ENCODE results near the gene AMPD1.

AMPD1 gene

GRCh38 chr1:114737314-114737849 lies 42.0 kb upstream of the AMPD1 start:
- Histone ChIP-seq H3K36me3 (ENCODE audit: low read length) (peaks cover 87% of the 10 kb centered on the region), H4K20me1 (ENCODE audit: low read depth, low read length) (peaks cover 45% of the 10 kb centered on the region), H3K4me2 (ENCODE audit: low read depth, low read length, poor library complexity, severe bottlenecking) (no peak overlapping the region), H3K9me2 (replicated peaks; ENCODE audit: insufficient read depth, low read length) (no peaks in the 10 kb centered on the region), H3K27me3 (ENCODE audit: low read length) (no peaks in the 10 kb centered on the region), H3K27ac (ENCODE audit: low read depth, low read length) (no peak overlapping the region), H2AFZ (ENCODE audit: low read depth, low read length, severe bottlenecking) (no peak overlapping the region), H3K9me3 (ENCODE audit: insufficient read depth, low read length) (no peaks in the 10 kb centered on the region), H3F3A (ENCODE audit: insufficient read depth) (0 out of 2 replicates have a peak, but pooled peaks cover 8% of the 10 kb centered on the region), H3K4me3 (ENCODE audit: insufficient read depth, low read length, poor library complexity, severe bottlenecking) (no peak overlapping the region), H3K9ac (ENCODE audit: low read length) (no peak overlapping the region), H3K79me2 (ENCODE audit: insufficient read depth, low read length) (peaks cover 52% of the 10 kb centered on the region)
- TF ChIP-seq CTCF (IDR thresholded peaks at IDR 0.05; ENCODE audit: insufficient read depth, low read length, poor library complexity, severe bottlenecking), result no peak

DNA sequence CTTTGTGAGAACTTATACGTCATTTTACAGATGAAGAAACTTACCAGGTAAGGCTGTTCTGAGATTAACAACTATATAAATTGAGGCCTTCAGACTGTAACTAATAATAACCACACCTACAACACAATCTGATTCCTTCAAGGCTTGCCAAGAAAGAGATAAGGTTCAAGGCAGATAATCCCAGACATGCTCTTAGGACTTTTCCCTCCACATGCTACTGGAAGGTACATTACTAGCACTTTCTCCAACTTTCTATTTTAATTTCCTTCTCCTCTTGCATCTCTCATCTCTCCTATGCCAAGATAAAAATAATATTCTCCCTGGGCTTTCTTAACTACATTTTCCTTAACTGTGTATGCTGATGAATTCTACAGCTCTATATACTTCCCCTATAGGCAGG lies 40.1 kb upstream of the AMPD1 start:
- H3K9ac ChIP-seq (ENCODE audit: low read length), result no peak overlapping the region
- peaks cover 33% of the 10 kb centered on the region for H3K79me2 ChIP-seq (ENCODE audit: insufficient read depth, low read length)
- H2AFZ ChIP-seq (ENCODE audit: low read depth, low read length, severe bottlenecking), result no peak overlapping the region
- no peak overlapping the region for H3K4me2 ChIP-seq (ENCODE audit: low read depth, low read length, poor library complexity, severe bottlenecking)
- H3K36me3 ChIP-seq (ENCODE audit: low read length), result peaks cover 86% of the 10 kb centered on the region
- H3K4me3 ChIP-seq (ENCODE audit: insufficient read depth, low read length, poor library complexity, severe bottlenecking), result no peak overlapping the region
- H3F3A ChIP-seq (ENCODE audit: insufficient read depth), result 0 out of 2 replicates have a peak, but pooled peaks cover 8% of the 10 kb centered on the region
- H3K9me3 ChIP-seq (ENCODE audit: insufficient read depth, low read length), result no peaks in the 10 kb centered on the region
- peaks cover 28% of the 10 kb centered on the region for H4K20me1 ChIP-seq (ENCODE audit: low read depth, low read length)
- no peak for TF ChIP-seq EZH2phosphoT487 (conservative IDR thresholded peaks at IDR 0.05; ENCODE audit: low read length)
- TF ChIP-seq CTCF (IDR thresholded peaks at IDR 0.05; ENCODE audit: insufficient read depth, low read length, poor library complexity, severe bottlenecking), result no peak
- no peaks in the 10 kb centered on the region for H3K27me3 ChIP-seq (ENCODE audit: low read length)
- no peaks in the 10 kb centered on the region for H3K9me2 ChIP-seq (replicated peaks; ENCODE audit: insufficient read depth, low read length)
- no peak overlapping the region for H3K27ac ChIP-seq (ENCODE audit: low read depth, low read length)

- Histone ChIP-seq H2AFZ (ENCODE audit: low read depth, low read length, severe bottlenecking) (no peak overlapping the region), H3K79me2 (ENCODE audit: insufficient read depth, low read length) (peaks cover 9% of the 10 kb centered on the region; the same call in 1 of the 2 replicates), H3K9me3 (ENCODE audit: insufficient read depth, low read length) (no peaks in the 10 kb centered on the region), H3K27ac (ENCODE audit: low read depth, low read length) (no peak overlapping the region), H4K20me1 (ENCODE audit: low read depth, low read length) (no peaks in the 10 kb centered on the region; the same call in 1 of the 2 replicates), H3K36me3 (ENCODE audit: low read length) (peaks cover 79% of the 10 kb centered on the region), H3K4me2 (ENCODE audit: low read depth, low read length, poor library complexity, severe bottlenecking) (no peak overlapping the region), H3K27me3 (ENCODE audit: low read length) (no peaks in the 10 kb centered on the region), H3K9ac (ENCODE audit: low read length) (no peak overlapping the region), H3K9me2 (replicated peaks; ENCODE audit: insufficient read depth, low read length) (no peaks in the 10 kb centered on the region), H3F3A (ENCODE audit: insufficient read depth) (peaks cover 4% of the 10 kb centered on the region; the same call in 1 of the 2 replicates), H3K4me3 (ENCODE audit: insufficient read depth, low read length, poor library complexity, severe bottlenecking) (no peak overlapping the region)
- no peak for TF ChIP-seq CTCF (IDR thresholded peaks at IDR 0.05; ENCODE audit: insufficient read depth, low read length, poor library complexity, severe bottlenecking)
- no peak for TF ChIP-seq EZH2phosphoT487 (conservative IDR thresholded peaks at IDR 0.05; ENCODE audit: low read length)
Observed at GRCh38 chr1:114729782-114730181, 34.4 kb upstream of the AMPD1 start.

All from SU-DHL-6 (cell line).